Stomach smooth muscle (tissue), 2 donors: ENCODE results near the gene GPR153.
A peak's percentile ranks its signal among the peaks of the same experiment; 100 is the strongest.

Experiments
- H3K27ac ChIP-seq: one replicate; pipeline ENCODE4 v1.7.0; 2013; ENCODE audit warnings: mild to moderate bottlenecking, low read length, inconsistent platforms
- H3K27me3 ChIP-seq, 2 donors: one replicate each; pipeline ENCODE4 v1.7.0; 2013; ENCODE audit warnings: low read length in 2 of 2; ENCODE audit not compliant: insufficient read depth in 2 of 2, control insufficient read depth in 1 of 2
- H3K36me3 ChIP-seq, 2 donors: one replicate each; pipeline ENCODE4 v1.7.0; 2013; ENCODE audit warnings: low read length in 2 of 2; ENCODE audit not compliant: control insufficient read depth in 2 of 2, insufficient read depth in 2 of 2
- H3K4me1 ChIP-seq: one replicate; pipeline ENCODE4 v1.7.0; 2013; ENCODE audit warnings: low read length; ENCODE audit not compliant: control insufficient read depth, insufficient read depth
- H3K4me3 ChIP-seq, 2 donors: one replicate each; pipeline ENCODE4 v1.7.0; 2013; ENCODE audit warnings: low read length in 2 of 2
- H3K9ac ChIP-seq, 2 donors: one replicate each; pipeline ENCODE4 v1.7.0; 2013; ENCODE audit warnings: low read length in 2 of 2, mild to moderate bottlenecking in 1 of 2
- H3K9me3 ChIP-seq, 2 donors: one replicate each; pipeline ENCODE4 v1.7.0; 2013; ENCODE audit warnings: low read length in 2 of 2; ENCODE audit not compliant: control insufficient read depth in 2 of 2
- donor health status: healthy.
- donor health status: Pancreatic carcinoma.

Gene GPR153

DNA sequence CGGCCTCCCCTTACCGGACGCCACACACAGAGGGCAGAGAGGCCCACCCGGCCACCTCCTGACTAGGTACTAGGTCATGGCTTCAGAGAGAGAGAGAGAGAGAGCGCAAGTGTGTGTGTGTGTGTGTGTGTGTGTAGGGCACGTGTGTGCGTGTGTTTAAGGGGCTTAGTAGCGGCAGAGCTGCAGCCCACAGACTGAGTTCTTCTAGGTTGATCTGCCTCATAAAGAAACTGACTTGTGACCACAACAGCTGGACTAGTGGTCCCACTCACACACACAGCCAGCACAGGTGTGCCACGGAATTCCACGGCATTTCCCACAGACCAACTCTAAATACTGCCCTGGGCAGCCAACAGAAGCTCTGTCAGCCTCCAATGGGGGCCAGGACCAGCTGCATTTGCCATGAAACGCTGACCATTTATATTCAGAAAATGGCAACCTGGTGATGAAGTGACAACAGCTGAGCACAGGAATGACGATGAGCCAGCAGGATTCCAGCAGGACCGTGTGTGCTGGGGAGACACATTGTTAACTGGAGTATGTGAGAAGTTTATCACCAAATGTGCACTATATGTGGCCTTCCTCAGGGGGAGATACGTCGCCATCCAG lies 38.8 kb upstream of the GPR153 start:
- H3K4me1 ChIP-seq = no peaks in the 10 kb centered on the region
- no peaks in the 10 kb centered on the region for H3K27me3 ChIP-seq
- H3K4me3 ChIP-seq = no peak overlapping the region
- no peak overlapping the region for H3K9ac ChIP-seq
- no peak overlapping the region for H3K27ac ChIP-seq
- H3K9me3 ChIP-seq = no peaks in the 10 kb centered on the region
- peaks cover 0 to 3% of the 10 kb centered on the region in 2 donors for H3K36me3 ChIP-seq

- H3K9ac ChIP-seq = no peak overlapping the region
- H3K4me1 ChIP-seq = no peaks in the 10 kb centered on the region
- no peak overlapping the region for H3K27ac ChIP-seq
- no peak overlapping the region for H3K4me3 ChIP-seq
- H3K36me3 ChIP-seq = peaks cover under 1 to 3% of the 10 kb centered on the region in 2 donors
- H3K9me3 ChIP-seq = no peaks in the 10 kb centered on the region
- no peaks in the 10 kb centered on the region for H3K27me3 ChIP-seq
These were observed 38.1 kb upstream of the GPR153 start for GRCh38 chr1:6298940-6299465.

GRCh38 chr1:6298530-6298929 lies 37.6 kb upstream of the GPR153 start:
- H3K4me3 ChIP-seq = no peak overlapping the region
- H3K36me3 ChIP-seq = peaks cover 3% of the 10 kb centered on the region in 2 donors
- no peak overlapping the region for H3K9ac ChIP-seq
- H3K27ac ChIP-seq = no peak overlapping the region
- no peaks in the 10 kb centered on the region for H3K9me3 ChIP-seq
- H3K27me3 ChIP-seq = no peaks in the 10 kb centered on the region
- H3K4me1 ChIP-seq = no peaks in the 10 kb centered on the region

DNA sequence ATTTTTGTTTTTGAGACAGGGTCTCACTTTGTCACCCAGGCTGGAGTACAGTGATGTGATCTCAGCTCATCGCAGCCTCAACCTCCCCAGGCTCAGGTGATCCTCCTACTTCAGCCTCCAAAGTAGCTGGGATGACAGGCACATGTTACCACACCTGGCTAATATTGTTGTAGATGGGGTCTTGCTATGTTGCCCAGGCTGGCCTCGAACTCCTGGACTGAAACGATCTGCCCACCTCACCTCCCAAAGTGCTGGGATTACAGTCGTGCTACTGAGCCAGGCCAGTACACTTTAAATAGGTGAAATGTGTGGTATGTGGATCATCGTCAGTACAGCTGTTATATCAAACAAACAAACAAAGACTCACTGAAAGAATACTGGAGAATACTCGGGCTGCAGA lies 35.0 kb upstream of the GPR153 start:
- Histone ChIP-seq H3K9me3 (no peaks in the 10 kb centered on the region), H3K9ac (no peak overlapping the region), H3K36me3 (peaks cover 3% of the 10 kb centered on the region in 2 donors), H3K27ac (no peak overlapping the region), H3K4me1 (peaks cover 8% of the 10 kb centered on the region), H3K4me3 (no peak overlapping the region), H3K27me3 (no peaks in the 10 kb centered on the region)

DNA sequence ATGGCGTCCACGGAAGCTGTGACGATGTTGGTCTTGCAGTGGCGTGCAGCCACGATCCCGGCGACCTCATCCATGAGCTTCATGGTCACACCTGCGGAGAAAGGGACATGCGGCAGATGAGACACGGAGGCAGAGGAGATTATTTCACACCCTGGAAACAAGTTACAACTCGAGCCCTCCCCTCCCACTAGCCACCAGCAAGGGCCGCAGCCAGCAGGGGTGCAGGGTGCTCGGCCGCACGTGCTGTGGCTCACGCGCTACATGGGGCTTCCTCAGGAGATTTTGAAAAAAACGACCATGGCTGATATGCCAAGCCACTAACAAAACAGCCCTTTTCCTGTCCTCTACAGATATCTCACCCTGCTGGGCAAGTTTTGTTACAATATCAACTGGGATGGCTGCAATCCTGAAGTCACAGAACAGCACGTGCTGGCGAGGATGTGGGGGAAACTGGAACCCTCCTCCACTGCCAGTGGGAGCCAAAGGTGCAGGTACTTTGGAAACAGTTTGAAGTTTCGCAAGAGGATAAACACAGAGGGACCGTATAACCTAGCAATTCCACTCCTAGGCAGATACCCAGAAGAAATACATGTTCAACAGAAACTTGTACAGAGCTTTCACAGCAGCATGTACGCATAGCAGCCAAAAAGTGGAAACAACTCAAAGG lies 34.1 kb upstream of the GPR153 start:
- Histone ChIP-seq H3K4me3 (no peak overlapping the region), H3K36me3 (peaks cover 0 to 3% of the 10 kb centered on the region in 2 donors), H3K4me1 (peaks cover 8% of the 10 kb centered on the region), H3K9me3 (no peaks in the 10 kb centered on the region), H3K27ac (no peak overlapping the region), H3K27me3 (no peaks in the 10 kb centered on the region), H3K9ac (no peak overlapping the region)

- no peak overlapping the region for H3K9ac ChIP-seq
- no peak overlapping the region for H3K4me3 ChIP-seq
- H3K36me3 ChIP-seq = peaks cover 0 to 3% of the 10 kb centered on the region in 2 donors
- H3K27me3 ChIP-seq = no peaks in the 10 kb centered on the region
- H3K27ac ChIP-seq = no peak overlapping the region
- H3K9me3 ChIP-seq = no peaks in the 10 kb centered on the region
- H3K4me1 ChIP-seq = peaks cover 8% of the 10 kb centered on the region
These were observed 33.4 kb upstream of the GPR153 start for GRCh38 chr1:6294080-6294889.

GRCh38 chr1:6292102-6292501 lies 31.2 kb upstream of the GPR153 start:
- H3K4me1 ChIP-seq = peaks cover 14% of the 10 kb centered on the region
- H3K27ac ChIP-seq = no peak overlapping the region
- H3K4me3 ChIP-seq = no peak overlapping the region
- H3K9me3 ChIP-seq = no peaks in the 10 kb centered on the region
- H3K36me3 ChIP-seq = peaks cover 0 to 3% of the 10 kb centered on the region in 2 donors
- no peaks in the 10 kb centered on the region for H3K27me3 ChIP-seq
- no peak overlapping the region for H3K9ac ChIP-seq

- H3K27me3 ChIP-seq = no peaks in the 10 kb centered on the region
- peaks cover 14% of the 10 kb centered on the region for H3K4me1 ChIP-seq
- no peak overlapping the region for H3K27ac ChIP-seq
- H3K4me3 ChIP-seq = no peak overlapping the region
- no peaks in the 10 kb centered on the region for H3K9me3 ChIP-seq
- H3K36me3 ChIP-seq = no peaks in the 10 kb centered on the region
- H3K9ac ChIP-seq = no peak overlapping the region
These were observed 27.8 kb upstream of the GPR153 start for GRCh38 chr1:6288665-6289064.

GRCh38 chr1:6288026-6288425 lies 27.1 kb upstream of the GPR153 start:
- Histone ChIP-seq H3K9me3 (no peaks in the 10 kb centered on the region), H3K27ac (peak overlapping the region; percentile 24), H3K4me3 (no peak overlapping the region), H3K36me3 (no peaks in the 10 kb centered on the region), H3K27me3 (no peaks in the 10 kb centered on the region), H3K4me1 (peaks cover 14% of the 10 kb centered on the region), H3K9ac (no peak overlapping the region)

- Histone ChIP-seq H3K27ac (no peak overlapping the region), H3K36me3 (no peaks in the 10 kb centered on the region), H3K9ac (no peak overlapping the region)
These were observed 26.6 kb upstream of the GPR153 start for GRCh38 chr1:6287431-6287886.

More at GRCh38 chr1:6287431-6287886, 26.6 kb upstream of the GPR153 start:
- no peaks in the 10 kb centered on the region for H3K27me3 ChIP-seq
- peaks cover 14% of the 10 kb centered on the region for H3K4me1 ChIP-seq
- H3K9me3 ChIP-seq = no peaks in the 10 kb centered on the region
- no peak overlapping the region for H3K4me3 ChIP-seq
